HG03521 (cell line): ENCODE results near the gene NR3C2.
"Not testable (repeated sequence)": the region's sequence is repeated elsewhere in the genome, so short reads cannot be mapped to it uniquely, and the experiment has no call there.

Source experiments
- ATAC-seq: cut with Tn5 transposase; IDR thresholded peaks from one replicate; pipeline ENCODE4 v1.9.1; 2021; ENCODE audit warnings: mild to moderate bottlenecking, moderate library complexity; ENCODE audit not compliant: unreplicated experiment

Gene NR3C2

GRCh38 chr4:148323316-148323715, 118.9 kb downstream of the NR3C2 start:
- not testable (repeated sequence) for ATAC-seq

GRCh38 chr4:148315049-148315448, 127.2 kb downstream of the NR3C2 start:
- ATAC-seq, result no peak

- ATAC-seq, result no peak
Observed at GRCh38 chr4:148312956-148313490, 129.2 kb downstream of the NR3C2 start.

GRCh38 chr4:148311526-148311925, 130.7 kb downstream of the NR3C2 start:
- ATAC-seq, result no peak

- no peak for ATAC-seq
Observed at GRCh38 chr4:148310756-148311155, 131.5 kb downstream of the NR3C2 start.

- ATAC-seq, result no peak
Observed at GRCh38 chr4:148305751-148306150, 136.5 kb downstream of the NR3C2 start.

- ATAC-seq, result no peak
Observed at GRCh38 chr4:148302416-148302815, 139.8 kb downstream of the NR3C2 start.

GRCh38 chr4:148300877-148301276, 141.3 kb downstream of the NR3C2 start:
- no peak for ATAC-seq

GRCh38 chr4:148299337-148299736, 142.9 kb downstream of the NR3C2 start:
- no peak for ATAC-seq

GRCh38 chr4:148296498-148296897, 145.7 kb downstream of the NR3C2 start:
- no peak for ATAC-seq

GRCh38 chr4:148295642-148296041, 146.6 kb downstream of the NR3C2 start:
- no peak for ATAC-seq

- ATAC-seq, result no peak
Observed at GRCh38 chr4:148293571-148293970, 148.6 kb downstream of the NR3C2 start.

- no peak for ATAC-seq
Observed at GRCh38 chr4:148292686-148293085, 149.5 kb downstream of the NR3C2 start.

GRCh38 chr4:148289740-148290139, 152.5 kb downstream of the NR3C2 start:
- ATAC-seq, result no peak

GRCh38 chr4:148288448-148288847, 153.8 kb downstream of the NR3C2 start:
- no peak for ATAC-seq

- no peak for ATAC-seq
Observed at GRCh38 chr4:148287111-148287510, 155.1 kb downstream of the NR3C2 start.

GRCh38 chr4:148286012-148286411, 156.2 kb downstream of the NR3C2 start:
- ATAC-seq, result no peak

- ATAC-seq, result no peak
Observed at GRCh38 chr4:148283665-148284064, 158.5 kb downstream of the NR3C2 start.

- no peak for ATAC-seq
Observed at GRCh38 chr4:148278310-148278709, 163.9 kb downstream of the NR3C2 start.

- ATAC-seq, result no peak
Observed at GRCh38 chr4:148275266-148275665, 166.9 kb downstream of the NR3C2 start.

- no peak for ATAC-seq
Observed at GRCh38 chr4:148273501-148273986, 168.7 kb downstream of the NR3C2 start.

GRCh38 chr4:148271166-148271565, 171.0 kb downstream of the NR3C2 start:
- no peak for ATAC-seq

- no peak for ATAC-seq
Observed at GRCh38 chr4:148270630-148271029, 171.6 kb downstream of the NR3C2 start.
